ENCODE results near the gene HIF1A. TPM values are rescaled to one million over a fixed set of nuclear protein-coding genes. Genes with fewer than 3 reads are reported as not detected.

Gene HIF1A
- total and polyA plus RNA-seq, 2 of the 13 experiments (the other 11 are each of a cell fraction or from before 2014, with no cell fraction given): 41.0 to 126 TPM

DNA sequence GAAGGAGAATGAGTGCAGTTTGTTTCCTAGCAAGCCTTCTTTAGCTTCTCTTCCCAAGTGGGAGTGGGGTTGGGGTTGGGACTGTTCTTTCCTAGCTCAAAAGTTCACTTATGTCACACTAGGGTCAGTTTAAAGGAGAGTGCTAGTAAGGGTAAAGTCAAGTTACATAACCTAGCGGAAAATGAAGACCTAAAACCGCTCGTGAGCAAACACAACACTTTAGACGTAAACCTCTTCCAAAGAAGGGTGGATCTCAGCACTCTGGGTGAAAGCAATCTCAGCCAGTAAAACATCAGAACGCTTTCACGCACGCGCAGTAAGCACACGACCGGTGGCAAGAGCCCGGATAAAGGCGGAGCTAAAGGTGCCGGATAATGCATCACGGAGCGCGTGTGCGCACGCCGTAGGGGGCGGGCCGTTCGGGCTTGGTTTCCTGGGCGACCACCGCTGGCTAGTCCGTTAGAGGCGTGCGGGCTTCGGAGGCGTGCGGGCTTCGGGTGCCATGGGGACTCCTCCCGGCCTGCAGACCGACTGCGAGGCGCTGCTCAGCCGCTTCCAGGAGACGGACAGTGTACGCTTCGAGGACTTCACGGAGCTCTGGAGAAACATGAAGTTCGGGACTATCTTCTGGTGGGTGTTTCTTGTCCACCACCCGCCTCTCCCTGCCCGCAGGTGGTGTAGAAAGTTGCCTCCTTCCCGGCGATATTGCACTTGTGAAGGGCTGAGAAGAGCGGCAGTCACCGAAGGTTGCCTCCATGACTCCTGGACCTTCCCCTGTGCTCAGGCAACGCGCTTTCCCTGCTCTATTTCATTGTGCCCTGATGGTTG lies 66.9 kb downstream of the HIF1A start, which contains the start of gene SNAPC1 (continued):
- TF ChIP-seq SRY (CRISPR knock-in tag; IDR thresholded peaks at IDR 0.05): no peak; the same call in 1 of the 2 replicates
- 0 out of 2 replicates have a peak, but pooled peaks have one; percentile 32 for TF ChIP-seq WIZ (CRISPR knock-in tag; IDR thresholded peaks at IDR 0.05)
- TF ChIP-seq ZFP36 (IDR thresholded peaks at IDR 0.05; ENCODE audit: borderline replicate concordance, low read depth, low read length, partially characterized antibody): no peak
- no peak for TF ChIP-seq TCF7 (IDR thresholded peaks at IDR 0.05; ENCODE audit: low read depth)
- TF ChIP-seq MAFK (conservative IDR thresholded peaks at IDR 0.05 in 1 of 2, IDR thresholded peaks at IDR 0.05 in 1 of 2; ENCODE audit: low read length in 2 of 2): no peak
- peak; percentile 57; the same call in 1 of the 2 replicates for TF ChIP-seq NFYB (CRISPR knock-in tag; IDR thresholded peaks at IDR 0.05)
- TF ChIP-seq ZNF788 (CRISPR knock-in tag; IDR thresholded peaks at IDR 0.05; ENCODE audit: borderline replicate concordance): 0 out of 2 replicates have a peak, but pooled peaks have one; percentile 24
- TF ChIP-seq, protein P1, sequence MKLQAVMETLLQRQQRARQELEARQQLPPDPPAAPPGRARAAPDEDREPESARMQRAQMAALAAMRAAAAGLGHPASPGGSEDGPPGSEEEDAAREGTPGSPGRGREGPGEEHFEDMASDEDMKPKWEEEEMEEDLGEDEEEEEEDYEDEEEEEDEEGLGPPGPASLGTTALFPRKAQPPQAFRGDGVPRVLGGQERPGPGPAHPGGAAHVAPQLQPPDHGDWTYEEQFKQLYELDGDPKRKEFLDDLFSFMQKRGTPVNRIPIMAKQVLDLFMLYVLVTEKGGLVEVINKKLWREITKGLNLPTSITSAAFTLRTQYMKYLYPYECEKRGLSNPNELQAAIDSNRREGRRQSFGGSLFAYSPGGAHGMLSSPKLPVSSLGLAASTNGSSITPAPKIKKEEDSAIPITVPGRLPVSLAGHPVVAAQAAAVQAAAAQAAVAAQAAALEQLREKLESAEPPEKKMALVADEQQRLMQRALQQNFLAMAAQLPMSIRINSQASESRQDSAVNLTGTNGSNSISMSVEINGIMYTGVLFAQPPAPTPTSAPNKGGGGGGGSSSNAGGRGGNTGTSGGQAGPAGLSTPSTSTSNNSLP (IDR thresholded peaks at IDR 0.05; ENCODE audit: low read depth, low read length): no peak
- no peak for TF ChIP-seq ZNF101 (CRISPR knock-in tag; IDR thresholded peaks at IDR 0.05; ENCODE audit: borderline replicate concordance, low read depth)
- TF ChIP-seq EP300 (IDR thresholded peaks at IDR 0.05; ENCODE audit: low read depth in 2 of 2, low read length in 2 of 2): no peak
- TF ChIP-seq EP300 (CRISPR knock-in tag; IDR thresholded peaks at IDR 0.05; ENCODE audit: borderline replicate concordance): no peak
- TF ChIP-seq ZNF546 (CRISPR knock-in tag; conservative IDR thresholded peaks at IDR 0.05): no peak
- TF ChIP-seq ZNF7 (CRISPR knock-in tag; IDR thresholded peaks at IDR 0.05): no peak
- TF ChIP-seq KDM5B (CRISPR knock-in tag; IDR thresholded peaks at IDR 0.05; ENCODE audit: borderline replicate concordance): peak; percentile 52; the same call in 1 of the 2 replicates
- no peak for TF ChIP-seq HES4 (CRISPR knock-in tag; IDR thresholded peaks at IDR 0.05; ENCODE audit: borderline replicate concordance)
- TF ChIP-seq ZNF253 (CRISPR knock-in tag; IDR thresholded peaks at IDR 0.05; ENCODE audit: borderline replicate concordance): no peak
- TF ChIP-seq TGIF2 (CRISPR knock-in tag; IDR thresholded peaks at IDR 0.05): peak; percentile 77
- TF ChIP-seq CCAR2 (optimal IDR thresholded peaks at IDR 0.05; ENCODE audit: low read depth, low read length): no peak
- no peak for TF ChIP-seq SMC3 (IDR thresholded peaks at IDR 0.05; ENCODE audit: low read length)
- TF ChIP-seq, protein P2, sequence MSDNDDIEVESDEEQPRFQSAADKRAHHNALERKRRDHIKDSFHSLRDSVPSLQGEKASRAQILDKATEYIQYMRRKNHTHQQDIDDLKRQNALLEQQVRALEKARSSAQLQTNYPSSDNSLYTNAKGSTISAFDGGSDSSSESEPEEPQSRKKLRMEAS (IDR thresholded peaks at IDR 0.05): peak; percentile 77
- TF ChIP-seq ZBTB38 (CRISPR knock-in tag; IDR thresholded peaks at IDR 0.05): peak; percentile 39; the same call in 1 of the 2 replicates
- no peak for TF ChIP-seq BRCA1 (CRISPR knock-in tag; IDR thresholded peaks at IDR 0.05)
- TF ChIP-seq, protein P3, sequence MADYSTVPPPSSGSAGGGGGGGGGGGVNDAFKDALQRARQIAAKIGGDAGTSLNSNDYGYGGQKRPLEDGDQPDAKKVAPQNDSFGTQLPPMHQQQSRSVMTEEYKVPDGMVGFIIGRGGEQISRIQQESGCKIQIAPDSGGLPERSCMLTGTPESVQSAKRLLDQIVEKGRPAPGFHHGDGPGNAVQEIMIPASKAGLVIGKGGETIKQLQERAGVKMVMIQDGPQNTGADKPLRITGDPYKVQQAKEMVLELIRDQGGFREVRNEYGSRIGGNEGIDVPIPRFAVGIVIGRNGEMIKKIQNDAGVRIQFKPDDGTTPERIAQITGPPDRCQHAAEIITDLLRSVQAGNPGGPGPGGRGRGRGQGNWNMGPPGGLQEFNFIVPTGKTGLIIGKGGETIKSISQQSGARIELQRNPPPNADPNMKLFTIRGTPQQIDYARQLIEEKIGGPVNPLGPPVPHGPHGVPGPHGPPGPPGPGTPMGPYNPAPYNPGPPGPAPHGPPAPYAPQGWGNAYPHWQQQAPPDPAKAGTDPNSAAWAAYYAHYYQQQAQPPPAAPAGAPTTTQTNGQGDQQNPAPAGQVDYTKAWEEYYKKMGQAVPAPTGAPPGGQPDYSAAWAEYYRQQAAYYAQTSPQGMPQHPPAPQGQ (CRISPR knock-in tag; IDR thresholded peaks at IDR 0.05; ENCODE audit: borderline replicate concordance): no peak
- TF ChIP-seq, protein P4, sequence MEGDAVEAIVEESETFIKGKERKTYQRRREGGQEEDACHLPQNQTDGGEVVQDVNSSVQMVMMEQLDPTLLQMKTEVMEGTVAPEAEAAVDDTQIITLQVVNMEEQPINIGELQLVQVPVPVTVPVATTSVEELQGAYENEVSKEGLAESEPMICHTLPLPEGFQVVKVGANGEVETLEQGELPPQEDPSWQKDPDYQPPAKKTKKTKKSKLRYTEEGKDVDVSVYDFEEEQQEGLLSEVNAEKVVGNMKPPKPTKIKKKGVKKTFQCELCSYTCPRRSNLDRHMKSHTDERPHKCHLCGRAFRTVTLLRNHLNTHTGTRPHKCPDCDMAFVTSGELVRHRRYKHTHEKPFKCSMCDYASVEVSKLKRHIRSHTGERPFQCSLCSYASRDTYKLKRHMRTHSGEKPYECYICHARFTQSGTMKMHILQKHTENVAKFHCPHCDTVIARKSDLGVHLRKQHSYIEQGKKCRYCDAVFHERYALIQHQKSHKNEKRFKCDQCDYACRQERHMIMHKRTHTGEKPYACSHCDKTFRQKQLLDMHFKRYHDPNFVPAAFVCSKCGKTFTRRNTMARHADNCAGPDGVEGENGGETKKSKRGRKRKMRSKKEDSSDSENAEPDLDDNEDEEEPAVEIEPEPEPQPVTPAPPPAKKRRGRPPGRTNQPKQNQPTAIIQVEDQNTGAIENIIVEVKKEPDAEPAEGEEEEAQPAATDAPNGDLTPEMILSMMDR (CRISPR knock-in tag; IDR thresholded peaks at IDR 0.05): no peak
- TF ChIP-seq RFX3 (CRISPR knock-in tag; IDR thresholded peaks at IDR 0.05): 0 out of 2 replicates have a peak, but pooled peaks have one; percentile 22

Measured in HepG2 (cell line).